Measurements from ENCODE around the gene MIGA1.
"Not testable (repeated sequence)": the region's sequence is repeated elsewhere in the genome, so short reads cannot be mapped to it uniquely, and the experiment has no call there.

Gene MIGA1

GRCh38 chr1:77802026-77802425, 22.6 kb downstream of the MIGA1 start:
- DNase-seq (ENCODE audit: low spot score) = no peak

GRCh38 chr1:77803371-77803770, 23.9 kb downstream of the MIGA1 start:
- DNase-seq (ENCODE audit: low spot score) = no peak

- DNase-seq (ENCODE audit: low spot score) = not testable (repeated sequence)
These were observed 30.5 kb downstream of the MIGA1 start for GRCh38 chr1:77809787-77810462.

- not testable (repeated sequence) for DNase-seq (ENCODE audit: low spot score)
These were observed 32.1 kb downstream of the MIGA1 start for GRCh38 chr1:77811589-77811988.

GRCh38 chr1:77817368-77818209, 38.1 kb downstream of the MIGA1 start:
- no peak for DNase-seq (ENCODE audit: low spot score)

- DNase-seq (ENCODE audit: low spot score) = no peak
These were observed 40.7 kb downstream of the MIGA1 start for GRCh38 chr1:77820121-77820520.

- no peak for DNase-seq (ENCODE audit: low spot score)
These were observed 44.6 kb downstream of the MIGA1 start for GRCh38 chr1:77824079-77824478.

GRCh38 chr1:77824694-77825093, 45.2 kb downstream of the MIGA1 start:
- no peak for DNase-seq (ENCODE audit: low spot score)

- no peak for DNase-seq (ENCODE audit: low spot score)
These were observed 45.8 kb downstream of the MIGA1 start for GRCh38 chr1:77825131-77825709.

GRCh38 chr1:77826851-77827250, 47.4 kb downstream of the MIGA1 start:
- DNase-seq (ENCODE audit: low spot score) = not testable (repeated sequence)

GRCh38 chr1:77828098-77828497, 48.6 kb downstream of the MIGA1 start:
- no peak for DNase-seq (ENCODE audit: low spot score)

- no peak for DNase-seq (ENCODE audit: low spot score)
These were observed 50.4 kb downstream of the MIGA1 start for GRCh38 chr1:77829851-77830250.

- no peak for DNase-seq (ENCODE audit: low spot score)
These were observed 51.5 kb downstream of the MIGA1 start for GRCh38 chr1:77830946-77831345.

GRCh38 chr1:77831566-77831965, 52.1 kb downstream of the MIGA1 start:
- DNase-seq (ENCODE audit: low spot score) = no peak

GRCh38 chr1:77831976-77832711, 52.7 kb downstream of the MIGA1 start:
- no peak for DNase-seq (ENCODE audit: low spot score)

- DNase-seq (ENCODE audit: low spot score) = no peak
These were observed 53.5 kb downstream of the MIGA1 start for GRCh38 chr1:77832901-77833300.

- no peak for DNase-seq (ENCODE audit: low spot score)
These were observed 54.2 kb downstream of the MIGA1 start for GRCh38 chr1:77833521-77834100.

GRCh38 chr1:77834771-77835334, 55.4 kb downstream of the MIGA1 start:
- DNase-seq (ENCODE audit: low spot score) = no peak

- DNase-seq (ENCODE audit: low spot score) = no peak
These were observed 62.1 kb downstream of the MIGA1 start for GRCh38 chr1:77841574-77841973.

- DNase-seq (ENCODE audit: low spot score) = no peak
These were observed 66.5 kb downstream of the MIGA1 start for GRCh38 chr1:77845951-77846350.

GRCh38 chr1:77846966-77847365, 67.5 kb downstream of the MIGA1 start:
- DNase-seq (ENCODE audit: low spot score) = no peak

GRCh38 chr1:77847621-77848080, 68.2 kb downstream of the MIGA1 start:
- DNase-seq (ENCODE audit: low spot score) = no peak
